WI38 (cell line): ENCODE data around the gene CARHSP1.

ENCODE experiments used
- H3K4me3 ChIP-seq: 2 replicates; pipeline ENCODE4 v1.5.1; 2011; ENCODE audit warnings: low read depth, mild to moderate bottlenecking, control low read depth, low read length
- CTCF ChIP-seq: IDR thresholded peaks from 2 replicates; pipeline ENCODE4 v1.5.1; 2012; ENCODE audit warnings: low read depth, mild to moderate bottlenecking, control low read depth, low read length

Gene CARHSP1

DNA sequence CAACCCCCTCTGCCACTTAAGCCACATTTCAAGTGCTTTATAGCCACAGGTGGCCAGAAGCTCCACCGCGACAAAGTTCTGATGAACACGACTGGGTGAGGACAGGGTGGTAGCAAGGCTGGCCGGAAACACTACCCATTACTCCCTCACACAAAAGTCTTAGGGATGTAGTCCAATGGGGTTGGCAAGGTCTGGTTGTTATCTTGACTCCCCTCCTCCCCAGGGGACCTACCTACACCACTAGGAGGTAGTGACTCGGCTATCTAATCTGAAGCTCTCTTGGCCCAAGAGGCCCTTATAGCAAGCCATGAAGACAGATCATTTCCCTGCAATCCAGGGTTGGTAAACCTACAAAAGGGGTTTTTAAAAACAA, 21.7 kb upstream of the CARHSP1 start:
- no peak for TF ChIP-seq CTCF

GRCh38 chr16:8889893-8890548, 21.2 kb upstream of the CARHSP1 start:
- TF ChIP-seq CTCF: no peak
- H3K4me3 ChIP-seq: no peak overlapping the region

More for the DNA sequence above, 21.7 kb upstream of the CARHSP1 start:
- no peak overlapping the region for H3K4me3 ChIP-seq

DNA sequence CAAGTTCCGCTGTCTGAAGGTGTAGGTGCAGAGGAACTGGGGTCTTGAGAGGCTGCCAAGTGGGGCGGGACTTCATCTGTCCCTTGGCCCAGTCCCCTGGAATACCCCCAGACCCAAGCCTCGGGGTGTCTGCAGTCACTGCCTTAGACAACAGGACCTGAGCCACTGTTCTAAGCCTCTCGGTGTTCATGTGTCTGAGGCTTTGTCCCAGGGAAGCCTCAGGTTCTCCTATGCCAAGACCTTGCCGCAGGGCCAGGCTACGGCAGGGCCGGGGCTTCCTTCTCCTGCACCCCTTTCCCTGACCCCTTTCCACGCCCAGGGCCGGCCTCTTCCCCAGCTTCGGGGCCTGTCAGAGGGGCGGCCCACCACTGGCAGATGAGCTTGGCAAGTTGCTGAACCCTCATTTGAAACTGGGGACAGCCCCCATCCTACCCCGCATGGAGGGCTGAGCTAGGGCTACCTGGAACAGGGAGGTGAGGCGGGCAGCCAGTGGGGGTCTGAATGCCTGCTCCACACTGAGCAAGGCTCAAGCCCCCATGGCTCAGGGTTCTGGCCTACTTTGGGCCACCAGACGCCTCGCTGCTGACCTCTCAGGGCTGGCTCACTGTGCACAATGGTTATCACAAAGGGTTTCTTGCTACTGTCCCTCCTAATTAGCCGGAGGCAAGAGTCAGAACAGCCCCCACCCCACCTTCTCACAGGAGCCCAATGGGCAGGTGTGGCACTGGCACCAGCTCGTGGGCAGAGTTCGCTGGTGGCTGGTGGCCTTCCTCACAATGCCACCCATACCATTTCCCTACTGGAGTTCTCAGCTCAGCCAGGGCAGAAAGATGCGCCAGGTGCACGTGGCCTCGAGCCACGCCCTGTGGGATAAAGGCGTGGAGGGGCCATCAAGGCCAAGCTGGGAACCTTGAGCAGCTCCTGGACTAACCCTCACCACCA, 20.4 kb upstream of the CARHSP1 start:
- no peak for TF ChIP-seq CTCF

GRCh38 chr16:8887952-8888560, 19.2 kb upstream of the CARHSP1 start:
- H3K4me3 ChIP-seq: no peak overlapping the region
- no peak for TF ChIP-seq CTCF

More for the DNA sequence above, 20.4 kb upstream of the CARHSP1 start:
- no peak overlapping the region for H3K4me3 ChIP-seq

GRCh38 chr16:8887431-8887765, 18.6 kb upstream of the CARHSP1 start:
- no peak for TF ChIP-seq CTCF
- no peak overlapping the region for H3K4me3 ChIP-seq

DNA sequence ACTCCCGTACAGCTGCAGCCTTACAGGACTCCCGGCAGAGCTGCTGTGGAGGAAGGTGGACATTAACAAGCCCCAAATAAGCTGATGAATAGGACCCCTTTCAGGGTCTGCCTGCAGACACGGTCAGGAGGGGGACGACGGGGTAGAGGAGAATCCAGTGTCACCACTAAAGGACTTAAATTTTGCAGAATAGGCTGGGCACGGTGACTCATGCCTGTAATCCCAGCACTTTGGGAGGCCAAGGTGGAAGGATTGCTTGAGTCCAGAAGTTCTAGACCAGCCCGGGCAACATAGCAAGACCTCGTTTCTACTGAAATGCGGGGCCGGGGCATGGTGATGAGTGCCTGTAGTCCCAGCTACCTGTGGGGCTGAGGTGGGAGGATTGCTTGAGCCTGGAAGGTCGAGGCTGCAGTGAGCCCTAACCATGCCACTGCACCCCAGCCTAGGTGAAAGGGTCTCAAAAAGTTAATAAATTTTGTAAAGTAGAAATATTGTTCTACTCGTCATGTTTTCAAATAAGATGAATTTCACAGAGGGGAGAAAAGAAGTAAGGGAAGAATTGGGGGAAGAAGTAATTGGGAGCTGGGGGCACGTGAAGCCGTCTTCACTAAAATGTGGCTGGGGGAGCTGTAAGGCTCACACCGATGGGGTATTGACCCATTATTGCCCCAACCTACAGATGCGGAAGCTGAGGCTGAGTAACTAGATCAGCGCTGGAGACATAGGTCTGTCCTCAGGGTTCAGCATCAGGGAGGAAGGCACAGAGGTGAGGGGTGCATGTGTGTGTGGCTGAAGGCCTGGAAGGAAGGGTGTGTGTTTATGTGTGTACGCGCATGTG, 18.0 kb upstream of the CARHSP1 start:
- no peak for TF ChIP-seq CTCF
- no peak overlapping the region for H3K4me3 ChIP-seq
